HG02981 (cell line): Measurements from ENCODE around the gene GREM2.

Experiments used
- ATAC-seq: cut with Tn5 transposase; IDR thresholded peaks from one replicate; pipeline ENCODE4 v1.9.1; 2021; ENCODE audit warnings: mild to moderate bottlenecking, moderate library complexity; ENCODE audit not compliant: unreplicated experiment

GREM2 gene

GRCh38 chr1:240611619-240612480 is at the start of gene GREM2:
GREM2 (minus strand) TSS chr1:240612155; CDS start chr1:240493475, 118,680 bp downstream.
- ATAC-seq: peak; percentile 87

GRCh38 chr1:240658312-240658960 is 46.5 kb upstream of the GREM2 start:
- no peak for ATAC-seq

- ATAC-seq: no peak
Measured at GRCh38 chr1:240656531-240656930, 44.6 kb upstream of the GREM2 start.

- no peak for ATAC-seq
Measured at GRCh38 chr1:240652961-240653409, 41.0 kb upstream of the GREM2 start.

- ATAC-seq: no peak
Measured at GRCh38 chr1:240652549-240652948, 40.6 kb upstream of the GREM2 start.

GRCh38 chr1:240650877-240651276 is 38.9 kb upstream of the GREM2 start:
- ATAC-seq: no peak

- no peak for ATAC-seq
Measured at GRCh38 chr1:240649733-240650721, 38.1 kb upstream of the GREM2 start.

- no peak for ATAC-seq
Measured at GRCh38 chr1:240646571-240647240, 34.8 kb upstream of the GREM2 start.

- ATAC-seq: no peak
Measured at GRCh38 chr1:240644732-240645131, 32.8 kb upstream of the GREM2 start.

GRCh38 chr1:240635466-240636256 is 23.7 kb upstream of the GREM2 start:
- ATAC-seq: no peak

GRCh38 chr1:240630409-240630808 is 18.5 kb upstream of the GREM2 start:
- no peak for ATAC-seq

GRCh38 chr1:240621249-240621648 is 9.3 kb upstream of the GREM2 start:
- no peak for ATAC-seq

- no peak for ATAC-seq
Measured at GRCh38 chr1:240619906-240620621, 8.1 kb upstream of the GREM2 start.

- no peak for ATAC-seq
Measured at GRCh38 chr1:240619357-240619756, 7.4 kb upstream of the GREM2 start.

- ATAC-seq: no peak
Measured at GRCh38 chr1:240618946-240619345, 7.0 kb upstream of the GREM2 start.

GRCh38 chr1:240616018-240616417 is 4.1 kb upstream of the GREM2 start:
- ATAC-seq: no peak

GRCh38 chr1:240613356-240614142 is 1.6 kb upstream of the GREM2 start:
- ATAC-seq: no peak

GRCh38 chr1:240612811-240613210 is 856 bp upstream of the GREM2 start:
- no peak for ATAC-seq
